ENCODE measurements around the gene FBXO28. TPM values are rescaled to one million over a fixed set of nuclear protein-coding genes. Genes with fewer than 3 reads are reported as not detected.

FBXO28 gene
- total RNA-seq, 1 experiment from 2014 or later, result 37.0 TPM

- TF ChIP-seq FOSL1 (IDR thresholded peaks at IDR 0.05; ENCODE audit: low read depth) (no peak), ZFX (IDR thresholded peaks at IDR 0.05) (no peak), RAD21 (IDR thresholded peaks at IDR 0.05; ENCODE audit: low read depth) (no peak), CEBPB (IDR thresholded peaks at IDR 0.05; ENCODE audit: low read depth) (no peak), REST (IDR thresholded peaks at IDR 0.05; ENCODE audit: low read depth) (no peak)
These were observed 59.6 kb downstream of the FBXO28 start (continued) for GRCh38 chr1:224173523-224173922.

DNA sequence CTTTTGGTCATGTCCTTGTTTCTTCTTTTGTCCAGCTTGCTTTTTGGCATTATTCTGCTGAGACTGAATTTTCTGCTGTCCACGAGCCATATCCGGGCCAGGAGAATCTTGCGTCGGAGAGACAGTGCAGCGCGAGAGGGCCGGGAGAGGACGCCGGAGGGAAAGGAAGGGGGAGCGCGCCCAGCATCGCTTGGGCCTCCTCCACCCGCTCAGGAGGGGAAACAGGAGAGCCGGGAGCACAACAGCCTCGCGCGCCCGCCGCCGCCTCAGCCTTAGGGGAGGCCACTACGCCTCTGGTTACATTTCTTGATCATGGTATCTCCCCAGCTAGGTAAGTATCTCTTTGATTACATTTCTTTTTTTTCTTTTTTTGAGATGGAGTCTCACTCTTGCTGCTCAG is 61.7 kb downstream of the FBXO28 start:
- Histone ChIP-seq H3K9me2 (ENCODE audit: insufficient read depth) (no peaks in the 10 kb centered on the region), H3K9ac (ENCODE audit: low read length) (no peak overlapping the region), H3K4me1 (ENCODE audit: control insufficient read depth in 1 of 2, insufficient read depth in 2 of 2, low read length in 2 of 2) (no peaks in the 10 kb centered on the region), H4K20me1 (ENCODE audit: insufficient read depth) (no peaks in the 10 kb centered on the region), H3K27me3 (ENCODE audit: insufficient read depth, low read length) (no peaks in the 10 kb centered on the region), H3K4me2 (ENCODE audit: low read length) (no peak overlapping the region), H3K4me3 (replicated peaks in 1 of 2; ENCODE audit: low read depth in 1 of 2, low read length in 2 of 2) (no peak overlapping the region), H3K27ac (ENCODE audit: low read depth, low read length) (no peak overlapping the region), H3K36me3 (ENCODE audit: control insufficient read depth in 1 of 2, insufficient read depth in 2 of 2, low read length in 2 of 2) (no peaks in the 10 kb centered on the region), H2AFZ (ENCODE audit: low read depth, low read length, poor library complexity, severe bottlenecking) (no peak overlapping the region), H3K79me2 (ENCODE audit: insufficient read depth, low read length) (no peaks in the 10 kb centered on the region), H3K9me3 (ENCODE audit: control insufficient read depth in 1 of 2, insufficient read depth in 1 of 2, low read depth in 1 of 2, low read length in 2 of 2) (no peaks in the 10 kb centered on the region)
- DNase-seq (ENCODE audit: low read depth, low spot score) (no peak), ATAC-seq (no peak)
- intact Hi-C loops (cut with micrococcal nuclease), result no loop called here
- RAD21 ChIA-PET (ENCODE audit: low non-redundant PET in 1 of 2, low total read pairs in 2 of 2, uncharacterized antibody in 2 of 2, unreplicated experiment in 2 of 2), result no interaction called here
- CTCF ChIA-PET, result no interaction called here
- POLR2A ChIA-PET, result no interaction called here
- BruUV-seq (replicated peaks), result no TSS peak
- TF ChIP-seq SP1 (IDR thresholded peaks at IDR 0.05; ENCODE audit: low read depth) (no peak), EGR1 (IDR thresholded peaks at IDR 0.05; ENCODE audit: low read depth) (no peak), YY1 (IDR thresholded peaks at IDR 0.05; ENCODE audit: extremely low read depth, insufficient replicate concordance, low read depth, low read length) (no peak), FOSL1 (IDR thresholded peaks at IDR 0.05; ENCODE audit: low read depth) (no peak), CTCF (IDR thresholded peaks at IDR 0.05 in 2 of 3, conservative IDR thresholded peaks at IDR 0.05 in 1 of 3; ENCODE audit: borderline replicate concordance in 1 of 3, insufficient read depth in 1 of 3, low read depth in 2 of 3, low read length in 2 of 3) (no peak), EZH2 (IDR thresholded peaks at IDR 0.05) (no peak), CBX3 (IDR thresholded peaks at IDR 0.05; ENCODE audit: low read depth) (no peak), JUND (IDR thresholded peaks at IDR 0.05) (no peak), REST (IDR thresholded peaks at IDR 0.05; ENCODE audit: low read depth) (no peak), TCF7L2 (IDR thresholded peaks at IDR 0.05; ENCODE audit: borderline replicate concordance, extremely low read depth, insufficient read depth, insufficient read length) (no peak), ZNF274 (IDR thresholded peaks at IDR 0.05; ENCODE audit: low read depth, low read length) (no peak), CEBPB (IDR thresholded peaks at IDR 0.05; ENCODE audit: low read depth) (no peak)

All from HCT116 (cell line).